Measurements from ENCODE around the gene NTNG1. TPM values are rescaled to one million over a fixed set of nuclear protein-coding genes. Genes with fewer than 3 reads are reported as not detected.

Gene NTNG1
- total RNA-seq, 1 experiment from 2014 or later: 1.5 TPM

GRCh38 chr1:107525145-107525544 lies 384.3 kb downstream of the NTNG1 start:
- Histone ChIP-seq H2BK20ac (ENCODE audit: low read depth, low read length, poor library complexity, severe bottlenecking) (no peak overlapping the region), H3K27ac (ENCODE audit: insufficient read length, low read depth, low read length) (no peak overlapping the region), H3K14ac (ENCODE audit: insufficient read depth, low read length) (no peak overlapping the region), H4K8ac (replicated peaks; ENCODE audit: insufficient read length, low read depth, low read length) (no peak overlapping the region), H3K18ac (ENCODE audit: insufficient read length, low read depth, low read length) (no peak overlapping the region), H4K91ac (ENCODE audit: insufficient read length, low read depth, low read length) (no peak overlapping the region), H3K4me1 (ENCODE audit: insufficient read depth, low read length) (no peaks in the 10 kb centered on the region), H2BK120ac (ENCODE audit: low read depth, low read length, poor library complexity, severe bottlenecking) (no peak overlapping the region), H3K4ac (ENCODE audit: low read depth, low read length) (no peak overlapping the region), H3K79me2 (ENCODE audit: insufficient read depth, low read length) (no peaks in the 10 kb centered on the region), H2AFZ (ENCODE audit: low read length) (no peak overlapping the region), H2BK12ac (ENCODE audit: insufficient read length, low read depth, low read length) (no peak overlapping the region), H3K56ac (ENCODE audit: insufficient read length, low read depth, low read length) (no peak overlapping the region), H3K27me3 (ENCODE audit: insufficient read depth, low read length) (no peaks in the 10 kb centered on the region), H2AK5ac (ENCODE audit: insufficient read length, low read length) (no peak overlapping the region), H3K9me3 (ENCODE audit: control insufficient read depth, low read depth, low read length) (no peaks in the 10 kb centered on the region), H4K20me1 (ENCODE audit: control insufficient read depth, insufficient read depth, insufficient read length) (no peaks in the 10 kb centered on the region), H2BK5ac (ENCODE audit: insufficient read length, low read length) (no peak overlapping the region), H3K23me2 (ENCODE audit: insufficient read length, low read depth, low read length, poor library complexity, severe bottlenecking) (no peaks in the 10 kb centered on the region), H3T11ph (ENCODE audit: low read length) (no peak overlapping the region), H4K5ac (ENCODE audit: insufficient read length, low read depth, low read length) (no peak overlapping the region), H2BK15ac (ENCODE audit: low read depth, low read length) (no peak overlapping the region), H3K79me1 (ENCODE audit: insufficient read depth, low read depth, low read length, poor library complexity, severe bottlenecking) (no peaks in the 10 kb centered on the region), H3K4me2 (ENCODE audit: insufficient read depth, insufficient read length, low read length) (no peak overlapping the region), H3K23ac (ENCODE audit: insufficient read length, low read depth, low read length) (no peak overlapping the region), H3K9ac (ENCODE audit: extremely low read depth, insufficient read length, low read length) (no peak overlapping the region)
- no CpG with 5 or more reads among the region's 1 CpG for WGBS (ENCODE audit: extremely low coverage, insufficient read length, low lambda C conversion rate)
- H3K4me1 Mint-ChIP-seq: peaks cover 38 to 42% of the 10 kb centered on the region in 2 experiments
- H3K27ac Mint-ChIP-seq: peak overlapping the region in 1 of 3 experiments; percentile 13; a peak in 1 of 7 replicates
- H3K36me3 Mint-ChIP-seq (ENCODE audit: insufficient read depth in 1 of 3, low read depth in 3 of 3): no peaks in the 10 kb centered on the region
- DNase-seq: no peak
- H3K27me3 Mint-ChIP-seq (ENCODE audit: low read depth): no peaks in the 10 kb centered on the region
- no peak overlapping the region for H3K4me3 Mint-ChIP-seq
- TF ChIP-seq, protein P1, sequence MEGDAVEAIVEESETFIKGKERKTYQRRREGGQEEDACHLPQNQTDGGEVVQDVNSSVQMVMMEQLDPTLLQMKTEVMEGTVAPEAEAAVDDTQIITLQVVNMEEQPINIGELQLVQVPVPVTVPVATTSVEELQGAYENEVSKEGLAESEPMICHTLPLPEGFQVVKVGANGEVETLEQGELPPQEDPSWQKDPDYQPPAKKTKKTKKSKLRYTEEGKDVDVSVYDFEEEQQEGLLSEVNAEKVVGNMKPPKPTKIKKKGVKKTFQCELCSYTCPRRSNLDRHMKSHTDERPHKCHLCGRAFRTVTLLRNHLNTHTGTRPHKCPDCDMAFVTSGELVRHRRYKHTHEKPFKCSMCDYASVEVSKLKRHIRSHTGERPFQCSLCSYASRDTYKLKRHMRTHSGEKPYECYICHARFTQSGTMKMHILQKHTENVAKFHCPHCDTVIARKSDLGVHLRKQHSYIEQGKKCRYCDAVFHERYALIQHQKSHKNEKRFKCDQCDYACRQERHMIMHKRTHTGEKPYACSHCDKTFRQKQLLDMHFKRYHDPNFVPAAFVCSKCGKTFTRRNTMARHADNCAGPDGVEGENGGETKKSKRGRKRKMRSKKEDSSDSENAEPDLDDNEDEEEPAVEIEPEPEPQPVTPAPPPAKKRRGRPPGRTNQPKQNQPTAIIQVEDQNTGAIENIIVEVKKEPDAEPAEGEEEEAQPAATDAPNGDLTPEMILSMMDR (conservative IDR thresholded peaks at IDR 0.05): no peak
- no peaks in the 10 kb centered on the region; a peak in 1 of 5 replicates for H3K9me3 Mint-ChIP-seq
